Coronary artery (tissue), 2 donors: ENCODE results near the gene LAMA3.

Experiments
- DNase-seq: peaks from one replicate; pipeline ENCODE4 v3.0.0-alpha.2; 2017; ENCODE audit warnings: low spot score
- H3K27ac ChIP-seq, 2 donors: fragments of 200-600 bp; sonication (generic); one replicate each; pipeline ENCODE4 v1.5.1; 2016 to 2019
- H3K4me3 ChIP-seq: fragments of 200-600 bp; sonication (generic); 2 replicates; pipeline ENCODE4 v1.5.1; 2016; ENCODE audit warnings: mild to moderate bottlenecking, moderate library complexity
- TF ChIP-seq, protein P1 (sequence below): fragments of 200-600 bp; sonication (generic); IDR thresholded peaks from one replicate; pipeline ENCODE4 v1.5.1; 2019; ENCODE audit warnings: antibody characterized with exemption

LAMA3 gene

DNA sequence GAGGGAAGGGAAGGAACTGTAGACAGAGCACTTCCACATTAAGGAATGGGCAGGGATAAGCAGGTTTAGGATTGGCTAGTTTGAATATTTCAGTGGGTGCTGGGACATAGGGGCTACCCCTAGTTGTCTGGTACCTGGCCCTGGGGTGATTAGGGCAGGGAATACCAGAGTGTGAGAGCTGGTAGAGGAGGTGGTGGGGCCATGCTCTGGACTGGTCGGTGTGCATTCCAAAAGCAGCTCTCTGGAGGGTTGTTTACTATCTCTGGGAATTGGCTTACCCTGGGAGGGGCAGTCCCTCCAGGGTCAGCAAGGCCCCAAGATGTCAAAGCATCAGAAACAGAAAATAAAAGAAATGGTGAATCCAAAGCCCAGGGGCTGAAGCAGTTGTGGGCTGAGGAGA is 103.8 kb downstream of the LAMA3 start:
- TF ChIP-seq, protein P1, sequence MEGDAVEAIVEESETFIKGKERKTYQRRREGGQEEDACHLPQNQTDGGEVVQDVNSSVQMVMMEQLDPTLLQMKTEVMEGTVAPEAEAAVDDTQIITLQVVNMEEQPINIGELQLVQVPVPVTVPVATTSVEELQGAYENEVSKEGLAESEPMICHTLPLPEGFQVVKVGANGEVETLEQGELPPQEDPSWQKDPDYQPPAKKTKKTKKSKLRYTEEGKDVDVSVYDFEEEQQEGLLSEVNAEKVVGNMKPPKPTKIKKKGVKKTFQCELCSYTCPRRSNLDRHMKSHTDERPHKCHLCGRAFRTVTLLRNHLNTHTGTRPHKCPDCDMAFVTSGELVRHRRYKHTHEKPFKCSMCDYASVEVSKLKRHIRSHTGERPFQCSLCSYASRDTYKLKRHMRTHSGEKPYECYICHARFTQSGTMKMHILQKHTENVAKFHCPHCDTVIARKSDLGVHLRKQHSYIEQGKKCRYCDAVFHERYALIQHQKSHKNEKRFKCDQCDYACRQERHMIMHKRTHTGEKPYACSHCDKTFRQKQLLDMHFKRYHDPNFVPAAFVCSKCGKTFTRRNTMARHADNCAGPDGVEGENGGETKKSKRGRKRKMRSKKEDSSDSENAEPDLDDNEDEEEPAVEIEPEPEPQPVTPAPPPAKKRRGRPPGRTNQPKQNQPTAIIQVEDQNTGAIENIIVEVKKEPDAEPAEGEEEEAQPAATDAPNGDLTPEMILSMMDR, result no peak
- no peak overlapping the region for H3K27ac ChIP-seq
- H3K4me3 ChIP-seq, result no peak overlapping the region
- no peak for DNase-seq

DNA sequence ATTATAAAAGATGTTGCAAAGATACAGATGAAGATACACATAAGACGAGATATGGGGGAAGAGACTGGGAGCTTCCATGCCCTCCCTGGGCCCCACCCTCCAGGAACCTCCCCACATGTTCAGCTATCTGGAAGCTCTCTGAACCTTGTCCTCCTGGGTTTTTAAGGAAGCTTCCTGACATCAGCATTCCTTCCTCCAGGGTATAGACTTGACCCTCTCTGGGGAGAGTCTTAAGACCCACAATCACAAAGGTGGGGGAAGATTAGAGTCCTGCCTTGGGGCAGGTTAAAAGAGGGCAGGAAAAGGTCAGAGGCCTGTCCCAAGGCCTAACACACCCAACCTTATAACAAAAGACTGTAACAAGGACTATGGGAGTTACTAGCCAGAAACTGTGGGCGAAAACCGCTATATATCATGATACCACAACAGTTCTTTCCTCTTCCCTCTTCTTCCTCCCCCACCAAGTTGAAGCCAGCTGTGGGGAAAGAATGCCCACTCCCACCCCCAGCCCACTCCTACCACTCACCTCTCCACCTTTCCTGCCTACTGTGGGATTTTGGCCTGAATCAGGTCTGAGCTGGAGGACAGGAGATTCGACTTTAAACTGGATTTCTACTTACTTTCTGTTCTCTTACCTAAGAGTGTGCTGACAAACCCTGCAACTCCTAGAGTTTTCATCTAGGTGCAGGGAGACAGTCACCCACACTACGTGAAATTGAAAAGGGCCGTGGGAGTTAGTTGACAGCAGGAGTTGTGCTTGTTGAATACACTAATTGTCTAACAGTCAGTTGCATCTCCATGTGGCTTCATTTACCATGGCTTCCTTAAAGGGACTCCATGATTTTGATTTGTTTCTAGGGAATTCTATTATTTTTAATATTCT is 105.0 kb downstream of the LAMA3 start:
- Histone ChIP-seq H3K4me3 (no peak overlapping the region), H3K27ac (no peak overlapping the region)
- TF ChIP-seq, protein P1, result no peak
- no peak for DNase-seq

DNA sequence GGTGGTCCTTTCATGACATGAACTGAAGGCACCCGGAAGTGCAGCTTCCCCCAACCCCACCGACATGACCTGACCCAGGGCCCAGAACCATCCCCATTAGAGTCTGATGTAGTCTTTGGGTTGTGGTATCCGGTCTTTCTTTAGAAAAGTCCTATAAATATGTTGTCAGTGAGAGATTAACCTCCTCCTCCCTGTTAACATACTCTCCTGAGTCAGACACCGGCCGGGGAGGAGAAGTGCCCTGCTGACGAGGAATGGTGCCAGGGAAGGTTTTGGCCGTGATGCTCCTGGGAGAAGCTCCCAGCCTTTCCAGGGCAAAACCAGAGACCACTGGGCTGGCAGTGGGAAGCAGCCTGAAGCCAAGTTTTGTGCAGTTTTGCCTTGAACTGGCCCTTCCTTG is 109.0 kb downstream of the LAMA3 start:
- H3K4me3 ChIP-seq, result no peak overlapping the region
- TF ChIP-seq, protein P1, result no peak
- no peak for DNase-seq
- H3K27ac ChIP-seq, result no peak overlapping the region

DNA sequence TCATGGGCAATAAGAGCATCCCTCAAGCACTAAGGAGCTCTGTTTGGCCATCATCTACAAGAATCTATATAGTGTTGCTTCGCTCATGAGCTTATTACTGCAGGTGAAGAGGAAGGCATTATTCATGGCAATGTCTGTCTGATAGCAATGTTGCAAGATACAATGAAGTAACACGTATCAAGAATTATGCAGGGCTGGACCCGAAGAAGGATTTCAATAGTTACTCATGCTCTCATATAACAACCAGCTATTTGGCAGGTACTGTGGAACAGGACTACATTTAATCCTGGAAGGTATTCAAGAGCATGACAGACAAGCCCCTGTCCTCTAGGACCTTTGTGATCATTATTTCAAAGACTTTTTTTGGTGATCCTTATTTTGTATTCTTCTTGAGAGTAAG is 109.6 kb downstream of the LAMA3 start:
- Histone ChIP-seq H3K4me3 (no peak overlapping the region), H3K27ac (no peak overlapping the region)
- TF ChIP-seq, protein P1, result no peak
- DNase-seq, result no peak

DNA sequence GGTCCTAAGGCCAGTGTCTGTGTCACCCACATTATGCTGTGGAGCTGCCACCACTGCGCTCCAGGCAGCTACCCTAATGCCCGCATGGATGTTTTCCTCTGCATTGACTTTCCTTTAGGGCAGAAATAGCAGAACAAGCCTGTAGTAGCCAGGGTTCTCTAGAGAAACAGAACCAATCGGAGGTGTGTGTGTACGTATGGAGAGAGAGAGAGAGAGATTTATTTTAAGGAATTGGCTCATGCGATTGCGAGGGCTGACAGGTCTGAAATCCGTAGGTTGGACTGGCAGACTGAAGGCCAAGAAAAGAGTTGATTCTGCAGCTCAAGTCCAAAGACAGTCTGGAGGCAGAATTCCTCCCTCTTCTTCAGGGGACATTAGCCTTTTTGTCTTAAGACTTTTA is 110.3 kb downstream of the LAMA3 start:
- no peak for DNase-seq
- TF ChIP-seq, protein P1, result no peak
- Histone ChIP-seq H3K4me3 (no peak overlapping the region), H3K27ac (no peak overlapping the region)

DNA sequence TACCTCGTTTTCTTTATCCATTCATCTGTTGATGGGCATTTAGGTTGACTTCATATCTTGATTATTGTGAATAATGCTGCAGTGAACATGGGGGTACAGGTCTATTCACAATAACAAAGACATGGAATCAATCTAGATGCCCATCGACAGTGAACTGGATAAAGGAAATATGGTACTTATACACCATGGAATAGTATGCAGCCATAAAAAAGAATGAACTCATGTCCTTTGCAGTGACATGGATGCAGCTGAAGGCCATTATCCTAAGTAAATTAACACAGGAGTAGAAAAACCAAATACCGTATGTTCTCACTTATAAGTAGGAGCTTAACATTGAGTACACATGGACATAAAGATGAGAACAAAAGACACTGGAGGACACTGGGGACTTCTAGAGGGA is 111.6 kb downstream of the LAMA3 start:
- Histone ChIP-seq H3K4me3 (no peak overlapping the region), H3K27ac (no peak overlapping the region)
- no peak for DNase-seq
- TF ChIP-seq, protein P1, result no peak

DNA sequence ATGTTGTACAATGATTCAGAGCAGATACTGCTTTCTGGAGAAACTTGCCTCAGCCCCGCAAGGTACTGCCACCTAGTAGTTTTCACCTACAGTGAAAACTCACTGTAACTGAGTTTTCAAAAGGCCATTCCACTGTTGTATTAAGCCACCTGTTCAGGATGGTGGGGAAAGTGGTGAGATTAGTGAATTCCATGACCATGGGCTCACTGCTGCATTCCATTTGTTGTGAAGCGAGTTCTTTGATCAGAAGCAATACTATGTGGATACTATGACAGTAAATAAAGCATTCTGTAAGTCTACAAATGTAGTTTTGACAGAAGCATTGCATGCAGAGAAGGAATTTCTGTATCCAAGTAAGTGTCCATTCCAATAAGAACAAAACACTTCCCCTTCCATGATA is 113.6 kb downstream of the LAMA3 start:
- DNase-seq, result no peak
- Histone ChIP-seq H3K27ac (no peak overlapping the region), H3K4me3 (no peak overlapping the region)
- TF ChIP-seq, protein P1, result no peak
